SK-N-MC (cell line): Measurements from ENCODE around the gene TRABD2B.

Experiments used
- DNase-seq: peaks from one replicate; pipeline ENCODE4 v3.0.0-alpha.2; 2011; ENCODE audit warnings: low read depth, low spot score
- H3K27ac ChIP-seq: fragments of 200-600 bp; sonication (generic); 2 replicates; pipeline ENCODE4 v1.5.1; 2016; ENCODE audit warnings: mixed run types
- H3K36me3 ChIP-seq: fragments of 200-600 bp; sonication (generic); 2 replicates; pipeline ENCODE4 v1.6.1; 2017; ENCODE audit warnings: antibody characterized with exemption, low read length, mixed read lengths; ENCODE audit not compliant: insufficient read depth
- H3K4me3 ChIP-seq: fragments of 200-600 bp; sonication (generic); 2 replicates; pipeline ENCODE4 v1.5.1; 2016
- H3K9ac ChIP-seq: fragments of 200-600 bp; sonication (generic); 2 replicates; pipeline ENCODE4 v1.8.0; 2017; ENCODE audit warnings: mixed run types, mixed read lengths; ENCODE audit not compliant: insufficient read length
- H3K9me3 ChIP-seq: fragments of 200-600 bp; sonication (generic); 2 replicates; pipeline ENCODE4 v1.6.1; 2017; ENCODE audit warnings: low read depth, mild to moderate bottlenecking, antibody characterized with exemption, low read length, moderate library complexity, mixed read lengths
- EZH2 ChIP-seq: fragments of 200-600 bp; sonication (generic); IDR thresholded peaks from one replicate; pipeline ENCODE4 v1.6.1; 2017; ENCODE audit warnings: antibody characterized with exemption
- FOXP2 ChIP-seq: optimal IDR thresholded peaks from 2 replicates; pipeline ENCODE3; 2011; ENCODE audit warnings: mild to moderate bottlenecking, moderate library complexity; ENCODE audit not compliant: insufficient read depth; ENCODE audit errors: extremely low read length, control extremely low read depth
- POLR2AphosphoS5 ChIP-seq: IDR thresholded peaks from 2 replicates; pipeline ENCODE4 v1.6.1; 2012; ENCODE audit warnings: mild to moderate bottlenecking, low read depth, low read length, borderline replicate concordance

TRABD2B gene

DNA sequence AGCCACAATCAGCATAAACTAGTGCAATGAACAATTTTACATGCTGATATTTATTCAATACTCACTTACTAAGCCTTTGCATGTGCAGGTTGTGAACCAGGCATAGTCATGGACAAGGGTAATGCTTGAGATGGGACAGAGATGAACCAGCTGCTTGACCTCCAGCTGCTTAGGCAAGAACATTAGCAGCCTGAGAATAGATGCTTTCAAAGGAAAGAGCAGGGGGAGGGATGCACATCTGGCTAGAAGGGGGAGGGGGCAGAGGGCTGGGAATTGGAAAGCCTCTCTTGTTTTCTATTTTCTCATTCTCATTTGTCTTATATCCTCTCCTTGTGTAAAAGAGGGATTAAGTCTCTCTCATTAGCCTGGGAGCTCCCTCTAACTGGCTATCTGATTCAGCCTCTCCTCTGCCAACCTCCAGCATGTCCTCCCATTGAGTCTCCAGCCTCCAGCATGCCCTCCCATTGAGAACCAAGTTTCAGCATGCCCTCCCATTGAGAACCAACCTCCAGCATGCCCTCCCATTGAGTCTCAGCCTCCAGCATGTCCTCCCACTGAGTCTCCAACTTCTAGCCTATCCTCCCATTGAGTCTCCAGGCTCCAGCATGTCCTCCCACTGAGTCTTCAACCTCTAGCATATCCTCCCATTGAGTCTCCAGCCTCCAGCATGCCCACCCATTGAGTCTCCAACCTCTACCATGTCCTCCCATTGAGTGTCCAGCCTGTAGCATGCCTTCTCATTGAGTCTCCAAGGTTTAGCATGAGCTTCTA, 38.4 kb upstream of the TRABD2B start:
- Histone ChIP-seq H3K9ac (no peak overlapping the region), H3K9me3 (no peaks in the 10 kb centered on the region), H3K4me3 (no peak overlapping the region), H3K27ac (no peak overlapping the region), H3K36me3 (no peaks in the 10 kb centered on the region)
- no peak for DNase-seq
- TF ChIP-seq FOXP2, result no peak
- TF ChIP-seq POLR2AphosphoS5, result no peak
- no peak for TF ChIP-seq EZH2

DNA sequence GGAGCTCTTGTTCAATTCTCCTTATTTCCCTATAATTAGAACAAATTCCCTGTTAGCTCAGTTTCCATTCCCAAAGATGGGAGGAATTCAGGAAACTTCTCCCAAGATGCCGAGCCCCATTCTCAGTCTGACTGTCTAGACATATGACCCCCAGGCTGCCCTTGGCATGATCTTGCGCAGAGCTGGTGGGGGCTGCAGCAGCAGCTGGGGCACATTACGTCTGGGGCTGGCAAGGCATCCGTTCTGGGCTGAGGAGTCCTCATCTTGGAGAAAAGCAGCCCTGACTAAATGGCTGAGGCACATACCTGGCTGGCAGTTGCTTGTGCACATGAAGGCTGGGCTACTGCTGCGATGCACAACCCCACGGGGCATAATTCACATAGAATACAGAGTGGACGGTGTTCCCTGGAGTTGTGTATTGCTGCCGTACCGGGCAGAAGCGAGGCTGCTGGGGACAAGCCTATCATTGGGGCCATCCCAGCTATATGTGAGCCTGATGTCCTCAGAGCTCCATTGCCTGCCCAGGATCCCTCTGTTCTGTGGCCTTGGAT, 36.4 kb upstream of the TRABD2B start:
- Histone ChIP-seq H3K36me3 (no peaks in the 10 kb centered on the region), H3K9me3 (no peaks in the 10 kb centered on the region), H3K27ac (no peak overlapping the region), H3K4me3 (no peak overlapping the region), H3K9ac (no peak overlapping the region)
- DNase-seq, result no peak
- TF ChIP-seq FOXP2 (no peak), POLR2AphosphoS5 (no peak), EZH2 (no peak)

DNA sequence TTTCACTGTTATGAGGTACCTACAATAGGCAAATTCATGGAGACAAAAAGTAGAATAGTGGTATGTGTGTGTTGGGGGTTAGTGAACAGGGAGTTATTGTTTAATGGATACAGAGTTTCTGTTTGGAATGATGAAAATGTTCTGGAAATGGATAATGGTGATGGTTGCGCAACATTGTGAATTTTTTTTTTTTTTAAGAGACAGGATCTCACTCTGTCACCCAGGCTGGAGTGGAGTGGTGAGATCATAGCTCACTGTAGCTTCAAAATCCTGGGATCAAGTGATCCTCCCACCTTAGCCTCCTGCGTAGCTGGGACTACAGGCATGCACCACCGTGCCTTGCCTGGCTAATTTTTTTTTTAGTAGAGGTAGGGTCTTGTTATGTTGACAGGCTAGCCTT, 34.5 kb upstream of the TRABD2B start:
- TF ChIP-seq FOXP2 (no peak), POLR2AphosphoS5 (no peak), EZH2 (no peak)
- Histone ChIP-seq H3K9ac (no peak overlapping the region), H3K9me3 (no peaks in the 10 kb centered on the region), H3K27ac (no peak overlapping the region), H3K36me3 (no peaks in the 10 kb centered on the region), H3K4me3 (no peak overlapping the region)
- no peak for DNase-seq

DNA sequence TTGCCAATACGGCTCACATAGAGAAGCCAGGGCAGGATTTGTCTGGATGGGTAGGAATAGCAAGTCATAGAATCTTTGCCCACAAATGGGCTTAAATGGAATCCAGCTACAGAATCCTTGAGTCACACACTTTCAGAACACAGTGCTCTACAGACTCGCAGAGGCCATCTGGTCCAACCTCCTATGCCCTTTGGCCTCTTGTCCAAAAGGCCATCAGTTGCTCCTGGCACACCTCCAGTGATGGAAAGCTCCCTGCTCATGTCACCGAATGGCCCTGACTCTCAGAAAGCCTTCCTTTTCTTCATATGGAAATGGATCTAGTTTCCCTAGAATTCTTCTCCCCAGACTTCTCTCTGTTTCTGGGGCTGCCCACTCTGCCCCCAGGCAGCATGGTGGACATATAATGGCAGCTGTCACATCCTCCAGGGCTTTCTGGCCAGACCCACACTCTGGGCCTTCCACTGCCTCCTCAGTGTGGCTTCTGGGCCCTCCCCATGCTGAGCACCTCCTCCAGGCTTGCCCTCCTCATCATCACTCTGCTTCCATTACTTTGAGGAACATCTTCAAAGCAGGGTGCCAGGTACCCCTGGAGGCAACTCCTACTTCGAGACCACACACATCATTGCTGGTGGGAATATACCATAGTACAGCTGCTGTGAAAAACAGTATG, 33.6 kb upstream of the TRABD2B start:
- Histone ChIP-seq H3K4me3 (no peak overlapping the region), H3K36me3 (no peaks in the 10 kb centered on the region), H3K9me3 (no peaks in the 10 kb centered on the region), H3K27ac (no peak overlapping the region), H3K9ac (no peak overlapping the region)
- TF ChIP-seq FOXP2 (no peak), EZH2 (no peak), POLR2AphosphoS5 (no peak)
- DNase-seq, result no peak

DNA sequence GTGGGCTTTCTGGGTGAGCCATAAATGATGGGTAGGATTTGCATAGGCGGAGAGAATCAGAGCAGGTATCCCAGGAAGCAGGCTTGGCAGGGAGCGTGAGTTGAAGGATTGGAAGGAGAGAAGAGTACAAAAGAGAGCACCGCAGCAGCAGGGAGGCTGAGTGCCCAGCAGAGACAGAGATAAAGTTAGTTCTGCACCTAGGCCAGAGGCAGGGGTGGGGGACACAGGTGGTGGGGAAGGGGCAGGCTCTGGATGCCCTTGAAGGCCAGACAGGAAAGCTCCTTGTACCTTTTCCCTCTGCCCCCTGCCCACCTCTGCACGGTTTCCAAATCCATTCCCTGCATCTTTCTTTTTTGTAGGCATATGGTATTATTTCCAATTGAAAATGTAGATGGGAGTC, 33.0 kb upstream of the TRABD2B start:
- TF ChIP-seq POLR2AphosphoS5, result no peak
- TF ChIP-seq FOXP2, result no peak
- TF ChIP-seq EZH2, result no peak
- no peak overlapping the region for H3K9ac ChIP-seq
- H3K4me3 ChIP-seq, result no peak overlapping the region
- no peak for DNase-seq
- H3K36me3 ChIP-seq, result no peaks in the 10 kb centered on the region
- H3K27ac ChIP-seq, result no peak overlapping the region
- H3K9me3 ChIP-seq, result no peaks in the 10 kb centered on the region

DNA sequence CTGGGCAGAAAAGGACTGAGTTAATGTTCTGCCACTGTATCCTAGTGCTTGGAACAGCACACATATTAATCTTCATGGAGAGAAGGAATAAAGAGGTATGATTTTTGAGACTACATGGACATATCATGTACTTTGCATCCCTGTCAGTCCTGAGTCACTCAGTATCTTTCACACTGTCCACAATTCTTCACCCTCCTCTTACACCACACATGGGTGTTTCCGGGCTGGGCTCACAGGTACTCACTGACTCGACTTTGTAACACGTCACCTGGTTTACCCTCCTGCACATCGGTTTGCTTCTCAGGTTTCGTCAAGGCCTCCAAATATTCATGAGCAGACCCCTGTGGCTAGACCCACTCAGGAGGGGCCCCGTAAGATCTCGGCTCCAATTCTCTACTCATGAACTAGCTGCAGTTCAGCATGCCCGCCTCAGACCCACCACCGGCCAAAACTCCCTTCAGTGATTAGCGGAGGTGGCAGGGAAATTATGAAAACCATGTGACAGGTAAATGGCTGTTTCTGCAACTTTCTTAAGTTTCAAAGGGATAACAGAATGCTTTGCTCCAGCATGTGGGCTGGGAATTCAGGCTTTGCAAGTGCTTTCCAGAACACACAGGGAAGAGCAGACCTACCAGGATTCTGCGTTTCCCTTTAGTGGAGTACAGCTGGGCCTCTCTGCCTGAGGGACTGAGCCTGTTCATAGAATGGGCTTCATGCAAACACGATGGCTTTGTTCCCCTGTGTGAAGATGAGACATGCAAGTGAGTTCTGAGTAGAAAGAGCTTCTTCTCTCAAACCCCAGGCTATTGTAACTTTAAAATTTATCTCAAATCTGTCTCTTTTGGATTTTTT, 31.3 kb upstream of the TRABD2B start:
- H3K9me3 ChIP-seq, result no peaks in the 10 kb centered on the region
- H3K27ac ChIP-seq, result no peak overlapping the region
- no peak overlapping the region for H3K9ac ChIP-seq
- TF ChIP-seq EZH2 (no peak), POLR2AphosphoS5 (no peak), FOXP2 (no peak)
- no peaks in the 10 kb centered on the region for H3K36me3 ChIP-seq
- no peak for DNase-seq
- no peak overlapping the region for H3K4me3 ChIP-seq

DNA sequence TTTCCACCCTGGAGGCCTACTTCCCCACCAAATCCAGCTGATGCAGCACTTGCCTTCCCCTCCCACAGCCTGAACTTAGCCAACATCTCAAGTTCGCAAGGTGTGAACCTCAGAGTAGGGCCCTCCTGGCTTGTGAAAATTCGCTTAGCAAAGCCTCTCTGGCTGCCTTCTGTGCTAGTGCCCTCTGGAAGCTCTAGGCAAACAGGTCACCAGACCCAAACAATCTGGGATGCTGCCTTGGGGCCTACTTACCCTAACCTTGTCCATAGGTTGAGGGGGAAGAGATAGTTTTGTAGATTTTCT, 30.3 kb upstream of the TRABD2B start:
- TF ChIP-seq EZH2, result no peak
- TF ChIP-seq POLR2AphosphoS5, result no peak
- TF ChIP-seq FOXP2, result no peak
- H3K36me3 ChIP-seq, result no peaks in the 10 kb centered on the region
- H3K4me3 ChIP-seq, result no peak overlapping the region
- no peaks in the 10 kb centered on the region for H3K9me3 ChIP-seq
- no peak for DNase-seq
- no peak overlapping the region for H3K9ac ChIP-seq
- no peak overlapping the region for H3K27ac ChIP-seq

DNA sequence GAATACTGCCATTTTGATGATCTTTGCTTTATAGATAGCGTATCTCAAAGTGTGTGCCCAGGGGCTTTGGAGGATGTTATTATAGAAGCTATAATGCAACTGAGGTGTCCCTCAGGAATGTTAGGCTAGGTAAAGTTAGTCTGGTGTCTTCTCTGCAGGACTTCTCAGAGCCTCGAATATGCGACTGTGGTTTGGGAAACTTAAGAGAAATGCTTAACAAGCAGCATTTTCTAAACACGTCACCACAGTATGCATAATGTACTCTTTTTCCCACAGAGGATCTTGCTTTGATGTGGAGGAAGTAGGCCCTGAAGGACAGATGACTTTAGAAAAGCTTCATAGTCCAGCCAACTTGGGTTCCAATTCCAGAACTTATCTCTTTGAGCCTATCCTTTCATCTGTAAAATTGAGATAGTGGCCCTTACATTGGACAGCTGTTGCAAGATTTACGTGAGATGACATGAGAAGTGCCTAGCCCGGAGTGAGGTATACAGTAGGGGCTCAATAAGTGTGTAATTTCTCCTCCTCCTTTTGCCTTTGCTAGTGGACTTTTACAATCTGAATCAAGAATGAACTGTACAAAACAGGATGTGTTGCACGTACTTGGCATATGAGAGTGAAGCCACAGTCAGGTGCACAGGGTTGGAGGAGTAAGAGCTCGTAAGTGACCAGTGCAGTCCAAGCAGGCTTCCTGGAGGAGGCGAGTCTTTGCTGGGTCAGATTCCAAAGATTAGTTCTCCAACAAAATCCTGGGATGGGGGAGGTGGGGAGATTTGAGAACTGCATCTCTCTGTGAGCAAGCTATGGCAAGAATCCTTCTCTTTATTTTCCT, 29.7 kb upstream of the TRABD2B start:
- no peak for DNase-seq
- Histone ChIP-seq H3K4me3 (no peak overlapping the region), H3K27ac (no peak overlapping the region), H3K9ac (no peak overlapping the region), H3K36me3 (no peaks in the 10 kb centered on the region), H3K9me3 (no peaks in the 10 kb centered on the region)
- TF ChIP-seq POLR2AphosphoS5, result no peak
- no peak for TF ChIP-seq EZH2
- TF ChIP-seq FOXP2, result no peak
